Small intestine (tissue), 7 donors: ENCODE data around the gene CCL2. TPM values are rescaled to one million over a fixed set of nuclear protein-coding genes. Genes with fewer than 3 reads are reported as not detected.

ENCODE experiments used
- DNase-seq, 2 donors: peaks; one replicate each; pipeline versions ENCODE4 v3.0.0 to v3.0.0-alpha.2; 2013
- FAIRE-seq: peaks from 2 replicates; lab custom pipeline; 2012; peaks lifted over from hg19 to GRCh38; lab: Jason Lieb, UNC
- H3K27ac ChIP-seq, 3 donors: one replicate each; pipeline ENCODE4 v1.5.1; 2013; ENCODE audit warnings: low read length in 2 of 3, mild to moderate bottlenecking in 2 of 3, control low read depth in 1 of 3, inconsistent platforms in 1 of 3, low read depth in 1 of 3, moderate library complexity in 1 of 3
- H3K27me3 ChIP-seq, 3 donors: one replicate each; pipeline ENCODE4 v1.6.1; 2013; ENCODE audit warnings: low read length in 3 of 3, inconsistent platforms in 1 of 3; ENCODE audit not compliant: control insufficient read depth in 3 of 3, insufficient read depth in 3 of 3
- H3K36me3 ChIP-seq, 3 donors: one replicate each; pipeline ENCODE4 v1.6.1; 2013; ENCODE audit warnings: low read length in 3 of 3, inconsistent platforms in 1 of 3, low read depth in 1 of 3, mild to moderate bottlenecking in 1 of 3, moderate library complexity in 1 of 3; ENCODE audit not compliant: control insufficient read depth in 3 of 3, insufficient read depth in 2 of 3
- H3K4me1 ChIP-seq, 3 donors: one replicate each; pipeline ENCODE4 v1.6.1; 2013; ENCODE audit warnings: low read length in 2 of 3, inconsistent platforms in 1 of 3, low read depth in 1 of 3, mild to moderate bottlenecking in 1 of 3, moderate library complexity in 1 of 3; ENCODE audit not compliant: control insufficient read depth in 3 of 3, insufficient read depth in 2 of 3
- H3K4me3 ChIP-seq, 3 donors: one replicate each; pipeline ENCODE4 v1.5.1; 2013; ENCODE audit warnings: low read length in 3 of 3, control low read depth in 1 of 3, inconsistent platforms in 1 of 3, low read depth in 1 of 3, mild to moderate bottlenecking in 1 of 3, moderate library complexity in 1 of 3
- H3K9me3 ChIP-seq, 2 donors: one replicate each; pipeline ENCODE4 v1.6.1; 2013; ENCODE audit warnings: low read depth in 1 of 2, low read length in 1 of 2; ENCODE audit not compliant: control insufficient read depth in 2 of 2, insufficient read depth in 1 of 2
- WGBS, 3 donors: extraction: QIAGEN DNeasy Blood & Tissue Kit; methylation state at CpG; one replicate each; pipeline ENCODE4 v1.1.7; 2013; 5-methylcytosine and 5-hydroxymethylcytosine counted together
- polyA plus RNA-seq, 4 donors: library from polyadenylated mRNA; stranded (reverse) in 3 of 4; unstranded in 1 of 4; fragments of 200-250 nt in 3 of 4; fragments of 120-200 nt in 1 of 4; gene quantifications; one replicate each; pipeline versions ENCODE4 v1.2.1 to v1.2.3, GENCODE V29; 2013
- donor health status: healthy with polysubstance abuse.
- donor health status: control.
- donor health status: control.
- donor health status: Bipolar disorder and iron deficiency.
- donor health status: healthy.

CCL2 gene
- polyA plus RNA-seq, 4 donors, result 6.0 to 29.2 (median 21.4) TPM

GRCh38 chr17:34302636-34303035 lies 47.6 kb downstream of the CCL2 start:
- no peak overlapping the region for H3K4me3 ChIP-seq
- no peaks in the 10 kb centered on the region for H3K27me3 ChIP-seq
- H3K4me1 ChIP-seq, result no peaks in the 10 kb centered on the region
- whole genome bisulfite sequencing, 3 donors, result 73 to 86% (median 84%) methylated on average over 1 of the region's 1 CpG
- H3K27ac ChIP-seq, result no peak overlapping the region
- FAIRE-seq (no peak), DNase-seq (no peak)
- no peaks in the 10 kb centered on the region for H3K9me3 ChIP-seq
- H3K36me3 ChIP-seq, result no peaks in the 10 kb centered on the region

- H3K4me3 ChIP-seq, result no peak overlapping the region
- 76 to 79% (median 77%) methylated on average over 2 of the region's 2 CpGs for WGBS, 3 donors
- H3K27me3 ChIP-seq, result no peaks in the 10 kb centered on the region
- no peak for DNase-seq
- no peaks in the 10 kb centered on the region for H3K9me3 ChIP-seq
- H3K4me1 ChIP-seq, result no peaks in the 10 kb centered on the region
- FAIRE-seq, result no peak
- no peaks in the 10 kb centered on the region for H3K36me3 ChIP-seq
- H3K27ac ChIP-seq, result no peak overlapping the region
These were observed 48.5 kb downstream of the CCL2 start for GRCh38 chr17:34303606-34304005.

- Histone ChIP-seq H3K36me3 (no peaks in the 10 kb centered on the region), H3K4me1 (no peaks in the 10 kb centered on the region), H3K4me3 (no peak overlapping the region), H3K27ac (no peak overlapping the region), H3K27me3 (no peaks in the 10 kb centered on the region), H3K9me3 (no peaks in the 10 kb centered on the region)
- DNase-seq (no peak), FAIRE-seq (no peak)
- WGBS, 3 donors, result 88 to 94% (median 90%) methylated on average over 4 of the region's 4 CpGs
These were observed 50.0 kb downstream of the CCL2 start for GRCh38 chr17:34305061-34305460.

GRCh38 chr17:34305606-34306005 lies 50.5 kb downstream of the CCL2 start:
- Histone ChIP-seq H3K36me3 (no peaks in the 10 kb centered on the region), H3K27me3 (no peaks in the 10 kb centered on the region), H3K9me3 (no peaks in the 10 kb centered on the region), H3K4me3 (no peak overlapping the region), H3K27ac (no peak overlapping the region), H3K4me1 (no peaks in the 10 kb centered on the region)
- FAIRE-seq (no peak), DNase-seq (no peak)

GRCh38 chr17:34306466-34306865 lies 51.4 kb downstream of the CCL2 start:
- no peaks in the 10 kb centered on the region for H3K9me3 ChIP-seq
- H3K4me1 ChIP-seq, result no peaks in the 10 kb centered on the region
- peak; percentile 5 to 12 for DNase-seq
- no peak for FAIRE-seq
- H3K27me3 ChIP-seq, result peaks cover 0 to 3% (median 0%) of the 10 kb centered on the region in 3 donors
- H3K4me3 ChIP-seq, result no peak overlapping the region
- no peak overlapping the region for H3K27ac ChIP-seq
- WGBS, 3 donors, result 53 to 71% (median 55%) methylated on average over 3 of the region's 3 CpGs
- no peaks in the 10 kb centered on the region for H3K36me3 ChIP-seq

Other genes with a start within 250 kb of the CCL2 start
- gene CCL7, start 14.9 kb downstream of the CCL2 start, polyA plus RNA-seq, result under 1 TPM in 1 of 4 donors, not detected in 3; 0.15 TPM
- 10 to 100 TPM in 1 of 4 donors, under 1 TPM in 2, not detected in 1; 0.43 to 12.4 (median 0.45) TPM for gene CCL11, start 30.5 kb downstream of the CCL2 start, polyA plus RNA-seq
- gene CCL8, start 64.2 kb downstream of the CCL2 start, polyA plus RNA-seq, result 10 to 100 TPM in 1 of 4 donors, under 1 TPM in 3; 0.30 to 10.5 (median 0.56) TPM
- 1 to 10 TPM in 2 of 4 donors, under 1 TPM in 1, not detected in 1; 0.07 to 7.6 (median 1.6) TPM for gene CCL13, start 101.2 kb downstream of the CCL2 start, polyA plus RNA-seq
- gene CCL1, start 107.9 kb downstream of the CCL2 start, polyA plus RNA-seq, result not detected